Measurements from ENCODE around the gene ZNF710. TPM values are rescaled to one million over a fixed set of nuclear protein-coding genes. Genes with fewer than 3 reads are reported as not detected.

ZNF710 gene
- total and polyA plus RNA-seq, 2 of the 8 experiments (the other 6 are each of a cell fraction or from before 2014, with no cell fraction given) = 10.5 to 24.0 TPM

GRCh38 chr15:90121086-90121485, 120.0 kb downstream of the ZNF710 start:
- no peak overlapping the region for H3K23ac ChIP-seq (ENCODE audit: insufficient read length)
- no peaks in the 10 kb centered on the region for H3K79me2 ChIP-seq (ENCODE audit: control insufficient read depth in 1 of 2, insufficient read depth in 2 of 2, low read length in 2 of 2)
- no peak overlapping the region for H2BK20ac ChIP-seq (ENCODE audit: low read length)
- no peak overlapping the region for H2BK15ac ChIP-seq (ENCODE audit: low read length)
- 0 out of 7 replicates have a peak, but pooled peaks cover 0 to 2% (median 0%) of the 10 kb centered on the region in 4 experiments for H3K4me1 ChIP-seq (replicated peaks in 1 of 4; ENCODE audit: control insufficient read depth in 3 of 4, insufficient read depth in 4 of 4, low read length in 3 of 4)
- no peaks in the 10 kb centered on the region for H3K36me3 ChIP-seq (ENCODE audit: control insufficient read depth in 2 of 4, insufficient read depth in 4 of 4, low read length in 3 of 4)
- no peaks in the 10 kb centered on the region for H3K23me2 ChIP-seq (ENCODE audit: low read depth, low read length)
- H3K4me3 ChIP-seq (ENCODE audit: extremely low read depth in 1 of 4, insufficient read depth in 2 of 4, low read depth in 3 of 4, low read length in 4 of 4) = no peak overlapping the region
- no peak overlapping the region for H3K18ac ChIP-seq (ENCODE audit: extremely low read depth, low read length)
- no peak for DNase-seq (ENCODE audit: low read depth in 1 of 2, low spot score in 2 of 2)
- no peak overlapping the region for H3K27ac ChIP-seq (ENCODE audit: low read depth, low read length)
- no peaks in the 10 kb centered on the region for H3K27me3 ChIP-seq (replicated peaks in 1 of 4; ENCODE audit: control insufficient read depth in 3 of 4, extremely low read depth in 1 of 4, insufficient read depth in 3 of 4, low read length in 3 of 4)
- H3K56ac ChIP-seq (replicated peaks; ENCODE audit: insufficient read length, low read depth, low read length) = no peak overlapping the region
- H3K4me2 ChIP-seq (ENCODE audit: insufficient read depth in 1 of 2, low read depth in 2 of 2, low read length in 2 of 2) = no peak overlapping the region
- H3K79me1 ChIP-seq (ENCODE audit: low read depth, low read length) = no peaks in the 10 kb centered on the region
- H3K9me3 ChIP-seq (ENCODE audit: insufficient read depth in 2 of 2, low read depth in 1 of 2, low read length in 1 of 2) = no peaks in the 10 kb centered on the region
- ChIA-PET POLR2A (ENCODE audit: partially characterized antibody) (no interaction called here), CTCF (ENCODE audit: partially characterized antibody) (interaction anchor here (0.6 to 1.7 kb wide), 5 partner anchors 25 to 223 kb away, joined by 3 to 5 read pairs (median 3); partner anchors contain the start of genes CIB1 and GDPGP1)
- no peak overlapping the region for H2BK5ac ChIP-seq (ENCODE audit: low read depth, low read length)
- H4K91ac ChIP-seq (replicated peaks; ENCODE audit: insufficient read length, low read length) = no peak overlapping the region
- no peak overlapping the region for H3K9ac ChIP-seq (replicated peaks in 1 of 4; ENCODE audit: extremely low read depth in 1 of 4, low read depth in 3 of 4, low read length in 3 of 4)
- no peak overlapping the region for H2BK120ac ChIP-seq (replicated peaks; ENCODE audit: low read depth, low read length)
- TF ChIP-seq YY1 (IDR thresholded peaks at IDR 0.05; ENCODE audit: low read depth, low read length) (no peak), RXRA (IDR thresholded peaks at IDR 0.05; ENCODE audit: insufficient read depth, low read depth, low read length) (no peak), CHD2 (IDR thresholded peaks at IDR 0.05; ENCODE audit: low read length) (no peak), SIX5 (IDR thresholded peaks at IDR 0.05; ENCODE audit: low read depth, low read length) (no peak), HDAC2 (IDR thresholded peaks at IDR 0.05; ENCODE audit: borderline replicate concordance in 1 of 2, low read depth in 2 of 2, low read length in 2 of 2) (no peak)
- no peak overlapping the region for H3K14ac ChIP-seq (ENCODE audit: insufficient read length)
- no peak overlapping the region for H2AFZ ChIP-seq (ENCODE audit: low read length)
- no peak overlapping the region for H4K8ac ChIP-seq (ENCODE audit: extremely low read depth, insufficient read depth, low read length)
- H4K20me1 ChIP-seq (replicated peaks in 1 of 2; ENCODE audit: control insufficient read depth in 1 of 2, insufficient read depth in 2 of 2, low read length in 2 of 2) = no peaks in the 10 kb centered on the region
- H3K4ac ChIP-seq (replicated peaks; ENCODE audit: insufficient read length, low read depth, low read length) = no peak overlapping the region
- H2AK5ac ChIP-seq (ENCODE audit: low read depth, low read length) = no peak overlapping the region
- H4K5ac ChIP-seq (ENCODE audit: insufficient read length, low read depth, low read length) = no peak overlapping the region
- no peak for FAIRE-seq
- 62% methylated on average over 3 of the region's 6 CpGs; no CpG with 5 or more reads in 1 of the 2 experiments for WGBS, 2 experiments (ENCODE audit: extremely low coverage in 1 of 2, insufficient coverage in 1 of 2, insufficient read length in 1 of 2, insufficient replicate concordance in 2 of 2, low coverage in 1 of 2, low lambda C conversion rate in 2 of 2, missing lambda C conversion rate in 1 of 2)
- H2BK12ac ChIP-seq (ENCODE audit: low read depth, low read length) = no peak overlapping the region

Measured in H1 (cell line).